ENCODE results near the gene EDEM2.
"Not testable (repeated sequence)": the region's sequence is repeated elsewhere in the genome, so short reads cannot be mapped to it uniquely, and the experiment has no call there.

EDEM2 gene

DNA sequence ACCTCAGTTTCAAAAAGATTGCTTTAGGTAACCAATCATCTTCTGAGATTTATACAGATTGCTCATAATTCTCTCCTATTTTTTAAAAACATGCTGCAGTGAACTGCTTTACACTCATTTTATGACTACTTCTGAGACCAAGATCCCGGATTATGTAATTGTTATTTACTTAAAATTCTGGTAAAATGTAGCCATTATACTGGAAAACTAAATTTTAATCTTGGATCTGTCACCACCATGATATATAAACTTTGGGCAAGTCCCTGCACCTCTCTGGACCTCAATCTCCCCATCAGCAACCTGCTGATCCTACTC is 24.3 kb upstream of the EDEM2 start:
- peak overlapping the region in 1 of 2 donors; percentile 39 for H3K9ac ChIP-seq (ENCODE audit: low read depth in 1 of 2, low read length in 2 of 2)
- no peaks in the 10 kb centered on the region for H3K36me3 ChIP-seq (ENCODE audit: control insufficient read depth in 2 of 2, insufficient read depth in 2 of 2, low read length in 2 of 2)
- H3K4me3 ChIP-seq (ENCODE audit: low read length in 2 of 2): peak overlapping the region; percentile 67 to 74
- peaks cover 12 to 15% of the 10 kb centered on the region in 2 donors for H3K4me1 ChIP-seq (ENCODE audit: control insufficient read depth in 2 of 2, insufficient read depth in 2 of 2, low read length in 2 of 2)
- peak overlapping the region; percentile 30 to 68 for H3K27ac ChIP-seq (ENCODE audit: low read depth in 2 of 2, low read length in 2 of 2)
- no peaks in the 10 kb centered on the region for H3K27me3 ChIP-seq (ENCODE audit: control insufficient read depth in 2 of 2, insufficient read depth in 2 of 2, low read length in 2 of 2)
- H3K9me3 ChIP-seq (ENCODE audit: control insufficient read depth in 2 of 2, low read length in 2 of 2): no peaks in the 10 kb centered on the region

DNA sequence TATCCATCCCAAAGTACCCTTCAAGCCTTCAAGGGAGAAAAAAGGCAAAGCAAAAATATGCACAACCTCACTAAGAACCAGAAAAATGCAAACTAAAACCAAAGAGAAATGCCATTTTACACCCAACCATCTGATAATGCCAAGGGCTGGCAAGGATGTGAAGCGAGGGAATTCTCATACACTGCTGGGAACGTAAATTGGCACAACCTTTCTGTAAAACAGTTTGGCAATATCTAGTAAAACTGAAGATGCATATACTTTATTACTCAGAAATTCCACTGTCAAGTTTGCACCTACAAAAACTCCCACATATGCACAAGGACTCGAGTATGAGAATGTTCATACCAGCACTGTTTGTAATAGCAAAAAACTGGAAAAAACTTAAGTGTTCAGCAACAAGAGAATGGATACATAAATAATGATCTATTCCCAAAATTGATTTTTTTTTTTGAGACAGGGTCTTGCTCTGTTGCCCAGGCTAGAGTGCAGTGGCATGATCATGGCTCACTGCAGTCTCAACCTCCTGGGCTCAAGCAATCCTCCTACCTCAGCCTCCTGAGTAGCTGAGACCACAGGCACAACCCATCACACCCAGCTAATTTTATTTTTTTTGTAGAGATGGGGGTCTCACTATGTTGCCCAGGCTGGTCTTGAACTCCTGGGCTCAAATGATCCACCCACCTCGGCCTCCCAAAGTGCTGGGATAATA is 21.7 kb upstream of the EDEM2 start:
- H3K36me3 ChIP-seq (ENCODE audit: control insufficient read depth in 2 of 2, insufficient read depth in 2 of 2, low read length in 2 of 2); H3K4me3 ChIP-seq (ENCODE audit: low read length in 2 of 2); H3K9me3 ChIP-seq (ENCODE audit: control insufficient read depth in 2 of 2, low read length in 2 of 2); H3K4me1 ChIP-seq (ENCODE audit: control insufficient read depth in 2 of 2, insufficient read depth in 2 of 2, low read length in 2 of 2); H3K27ac ChIP-seq (ENCODE audit: low read depth in 2 of 2, low read length in 2 of 2); H3K27me3 ChIP-seq (ENCODE audit: control insufficient read depth in 2 of 2, insufficient read depth in 2 of 2, low read length in 2 of 2); H3K9ac ChIP-seq (ENCODE audit: low read depth in 1 of 2, low read length in 2 of 2): not testable (repeated sequence)

DNA sequence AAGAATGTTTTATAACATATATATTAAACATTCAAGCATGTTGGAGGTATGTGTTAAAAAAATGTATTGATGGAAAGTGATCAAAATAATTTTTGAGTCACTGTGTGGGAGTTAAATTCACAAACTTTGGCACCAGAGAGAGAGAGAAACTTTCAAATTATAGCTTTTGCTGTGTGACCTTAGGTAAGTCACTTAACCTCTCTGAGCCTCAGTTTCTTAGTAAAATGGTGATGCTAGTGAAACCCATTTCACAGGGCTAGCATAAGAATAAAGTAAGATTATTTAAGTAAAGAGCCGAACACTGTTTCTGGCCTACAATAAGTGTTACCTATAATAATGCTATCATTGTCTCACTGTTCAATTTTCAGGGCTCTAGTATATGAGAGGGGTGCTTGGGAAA is 20.7 kb upstream of the EDEM2 start:
- no peak overlapping the region for H3K4me3 ChIP-seq (ENCODE audit: low read length in 2 of 2)
- no peaks in the 10 kb centered on the region for H3K9me3 ChIP-seq (ENCODE audit: control insufficient read depth in 2 of 2, low read length in 2 of 2)
- H3K4me1 ChIP-seq (ENCODE audit: control insufficient read depth in 2 of 2, insufficient read depth in 2 of 2, low read length in 2 of 2): peaks cover 4 to 8% of the 10 kb centered on the region in 2 donors
- H3K36me3 ChIP-seq (ENCODE audit: control insufficient read depth in 2 of 2, insufficient read depth in 2 of 2, low read length in 2 of 2): no peaks in the 10 kb centered on the region
- H3K27me3 ChIP-seq (ENCODE audit: control insufficient read depth in 2 of 2, insufficient read depth in 2 of 2, low read length in 2 of 2): no peaks in the 10 kb centered on the region
- H3K9ac ChIP-seq (ENCODE audit: low read depth in 1 of 2, low read length in 2 of 2): no peak overlapping the region
- H3K27ac ChIP-seq (ENCODE audit: low read depth in 2 of 2, low read length in 2 of 2): no peak overlapping the region

DNA sequence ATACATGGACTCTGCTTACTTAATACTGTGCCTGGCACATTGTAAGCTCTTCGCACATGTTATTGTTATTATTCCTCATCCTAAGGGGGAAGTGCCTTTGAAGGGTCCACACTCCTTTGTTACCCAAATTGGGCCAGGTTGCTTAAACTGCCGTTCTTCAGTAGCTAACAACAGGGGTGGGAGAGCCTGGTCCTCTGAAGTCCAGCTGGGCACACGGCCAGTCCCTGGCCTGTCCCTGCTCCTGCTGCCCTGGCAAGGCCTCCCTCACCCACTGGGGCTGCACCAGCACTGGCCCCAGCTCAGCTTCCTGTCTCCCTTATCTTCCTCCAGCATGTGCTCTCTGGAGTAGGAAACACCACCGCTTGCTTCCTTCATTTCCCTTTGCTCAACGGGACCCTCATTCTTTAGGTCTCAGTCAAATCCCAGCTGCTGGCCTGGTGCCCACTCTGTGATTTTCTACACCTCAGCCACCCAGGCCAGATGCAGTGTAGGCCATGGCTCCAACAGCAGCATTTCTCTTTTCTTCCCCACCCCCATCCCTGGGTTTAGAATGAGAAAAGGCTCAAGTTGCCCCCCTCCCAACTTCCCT is 19.2 kb upstream of the EDEM2 start:
- no peaks in the 10 kb centered on the region for H3K36me3 ChIP-seq (ENCODE audit: control insufficient read depth in 2 of 2, insufficient read depth in 2 of 2, low read length in 2 of 2)
- no peak overlapping the region for H3K9ac ChIP-seq (ENCODE audit: low read depth in 1 of 2, low read length in 2 of 2)
- no peak overlapping the region for H3K4me3 ChIP-seq (ENCODE audit: low read length in 2 of 2)
- no peak overlapping the region for H3K27ac ChIP-seq (ENCODE audit: low read depth in 2 of 2, low read length in 2 of 2)
- H3K4me1 ChIP-seq (ENCODE audit: control insufficient read depth in 2 of 2, insufficient read depth in 2 of 2, low read length in 2 of 2): no peaks in the 10 kb centered on the region
- H3K27me3 ChIP-seq (ENCODE audit: control insufficient read depth in 2 of 2, insufficient read depth in 2 of 2, low read length in 2 of 2): no peaks in the 10 kb centered on the region
- H3K9me3 ChIP-seq (ENCODE audit: control insufficient read depth in 2 of 2, low read length in 2 of 2): no peaks in the 10 kb centered on the region

DNA sequence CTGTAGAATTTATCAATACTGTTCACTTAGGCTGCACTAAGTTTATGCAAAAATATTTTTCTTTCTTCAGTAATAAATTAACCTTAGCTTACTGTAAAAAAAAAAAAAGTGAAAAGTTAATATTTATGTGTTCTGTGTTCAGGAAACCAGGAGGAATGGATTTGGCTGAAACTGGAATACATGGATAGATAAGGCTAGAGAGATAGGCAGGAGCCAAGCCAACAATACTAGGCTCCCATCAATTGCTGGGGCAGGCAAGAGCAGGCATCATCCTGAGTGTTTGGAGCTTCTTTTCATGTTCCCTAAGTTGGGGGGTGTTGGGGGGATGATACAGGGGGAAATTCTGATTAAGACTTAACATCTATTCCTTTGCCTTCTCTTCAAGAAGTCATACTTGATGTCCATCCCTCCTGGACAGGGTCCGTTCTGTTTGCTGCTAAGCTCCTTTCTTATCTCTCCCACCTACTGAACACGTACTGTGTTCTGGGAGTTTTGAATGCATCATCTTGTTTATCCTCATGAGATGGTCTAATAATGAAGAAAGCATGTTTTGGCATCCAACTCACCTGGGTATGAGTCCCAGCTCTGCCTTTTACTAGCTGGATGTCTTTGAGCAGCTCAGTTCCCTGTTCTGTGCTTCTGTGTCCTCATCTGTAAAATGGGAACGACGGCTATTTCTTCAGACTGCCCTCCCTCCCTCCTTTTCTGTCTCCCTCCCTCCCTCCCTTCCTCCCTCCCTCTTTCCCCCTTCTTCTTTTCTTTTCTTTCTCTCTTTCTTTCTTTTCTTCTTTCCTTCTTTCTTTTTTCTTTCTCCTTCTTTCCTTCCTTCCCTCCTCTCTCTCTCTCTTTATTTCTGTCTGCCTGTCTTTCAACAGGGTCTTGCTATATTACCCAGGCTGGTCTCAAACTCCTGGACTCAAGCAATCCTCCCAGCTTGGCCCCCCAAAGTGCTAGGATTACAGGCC is 18.4 kb upstream of the EDEM2 start:
- no peak overlapping the region for H3K27ac ChIP-seq (ENCODE audit: low read depth in 2 of 2, low read length in 2 of 2)
- H3K9me3 ChIP-seq (ENCODE audit: control insufficient read depth in 2 of 2, low read length in 2 of 2): no peaks in the 10 kb centered on the region
- H3K9ac ChIP-seq (ENCODE audit: low read depth in 1 of 2, low read length in 2 of 2): no peak overlapping the region
- no peak overlapping the region for H3K4me3 ChIP-seq (ENCODE audit: low read length in 2 of 2)
- no peaks in the 10 kb centered on the region for H3K36me3 ChIP-seq (ENCODE audit: control insufficient read depth in 2 of 2, insufficient read depth in 2 of 2, low read length in 2 of 2)
- H3K27me3 ChIP-seq (ENCODE audit: control insufficient read depth in 2 of 2, insufficient read depth in 2 of 2, low read length in 2 of 2): no peaks in the 10 kb centered on the region
- no peaks in the 10 kb centered on the region for H3K4me1 ChIP-seq (ENCODE audit: control insufficient read depth in 2 of 2, insufficient read depth in 2 of 2, low read length in 2 of 2)

DNA sequence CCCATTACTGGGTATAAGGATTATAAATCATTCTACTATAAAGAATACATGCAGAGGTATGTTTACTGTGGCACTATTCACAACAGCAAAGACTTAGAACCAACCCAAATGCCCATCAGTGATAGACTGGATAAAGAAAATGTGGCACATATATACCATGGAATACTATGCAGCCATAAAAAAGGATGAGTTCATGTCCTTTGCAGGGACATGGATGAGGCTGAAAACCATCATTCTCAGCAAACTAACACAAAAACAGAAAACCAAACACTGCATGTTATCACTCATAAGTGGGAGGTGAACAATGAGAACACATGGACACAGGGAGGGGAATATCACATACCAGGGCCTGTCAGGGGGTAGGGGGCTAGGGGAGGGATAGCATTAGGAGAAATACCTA is 17.4 kb upstream of the EDEM2 start:
- H3K9ac ChIP-seq (ENCODE audit: low read depth in 1 of 2, low read length in 2 of 2); H3K4me1 ChIP-seq (ENCODE audit: control insufficient read depth in 2 of 2, insufficient read depth in 2 of 2, low read length in 2 of 2); H3K27ac ChIP-seq (ENCODE audit: low read depth in 2 of 2, low read length in 2 of 2); H3K27me3 ChIP-seq (ENCODE audit: control insufficient read depth in 2 of 2, insufficient read depth in 2 of 2, low read length in 2 of 2); H3K9me3 ChIP-seq (ENCODE audit: control insufficient read depth in 2 of 2, low read length in 2 of 2); H3K36me3 ChIP-seq (ENCODE audit: control insufficient read depth in 2 of 2, insufficient read depth in 2 of 2, low read length in 2 of 2); H3K4me3 ChIP-seq (ENCODE audit: low read length in 2 of 2): not testable (repeated sequence)

DNA sequence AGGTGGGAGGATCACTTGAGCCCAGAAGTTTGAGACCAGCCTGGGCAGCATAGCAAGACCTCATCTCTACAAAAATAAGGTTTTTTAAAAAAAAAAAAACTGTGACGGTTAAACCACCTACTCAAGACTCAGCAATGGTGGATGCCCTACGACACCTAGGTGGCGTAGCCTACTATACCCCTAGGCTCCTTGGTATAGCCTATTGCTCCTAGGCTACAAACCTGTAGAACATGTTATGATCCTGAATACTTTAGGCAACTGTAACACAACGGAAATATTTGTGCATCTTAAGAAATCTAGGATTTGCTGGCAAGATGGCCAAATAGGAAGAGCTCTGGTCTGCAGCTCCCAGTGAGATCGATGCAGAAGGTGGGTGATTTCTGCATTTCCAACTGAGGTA is 13.2 kb upstream of the EDEM2 start:
- not testable (repeated sequence) for H3K27me3 ChIP-seq (ENCODE audit: control insufficient read depth in 2 of 2, insufficient read depth in 2 of 2, low read length in 2 of 2); H3K36me3 ChIP-seq (ENCODE audit: control insufficient read depth in 2 of 2, insufficient read depth in 2 of 2, low read length in 2 of 2); H3K4me1 ChIP-seq (ENCODE audit: control insufficient read depth in 2 of 2, insufficient read depth in 2 of 2, low read length in 2 of 2); H3K27ac ChIP-seq (ENCODE audit: low read depth in 2 of 2, low read length in 2 of 2); H3K4me3 ChIP-seq (ENCODE audit: low read length in 2 of 2); H3K9ac ChIP-seq (ENCODE audit: low read depth in 1 of 2, low read length in 2 of 2); H3K9me3 ChIP-seq (ENCODE audit: control insufficient read depth in 2 of 2, low read length in 2 of 2)

DNA sequence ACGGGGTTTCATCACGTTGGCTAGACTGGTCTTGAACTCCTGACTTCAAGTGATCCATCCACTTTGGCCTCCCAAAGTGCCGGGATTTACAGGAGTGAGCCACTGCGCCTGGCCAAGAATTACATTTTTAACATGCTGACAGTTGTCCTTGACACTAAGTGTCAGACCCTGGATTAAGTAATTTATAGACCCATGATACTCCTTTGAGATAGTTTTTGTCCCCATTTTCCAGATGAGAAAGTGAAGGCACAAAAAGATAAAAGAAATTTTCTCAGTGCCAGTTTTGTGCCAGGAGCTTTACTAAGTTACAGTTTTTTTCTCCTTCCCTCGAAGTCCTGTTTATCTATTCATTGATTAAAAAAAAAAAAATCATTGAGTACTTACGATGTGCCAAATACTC is 9.8 kb upstream of the EDEM2 start:
- no peak overlapping the region for H3K9ac ChIP-seq (ENCODE audit: low read depth in 1 of 2, low read length in 2 of 2)
- no peaks in the 10 kb centered on the region for H3K36me3 ChIP-seq (ENCODE audit: control insufficient read depth in 2 of 2, insufficient read depth in 2 of 2, low read length in 2 of 2)

DNA sequence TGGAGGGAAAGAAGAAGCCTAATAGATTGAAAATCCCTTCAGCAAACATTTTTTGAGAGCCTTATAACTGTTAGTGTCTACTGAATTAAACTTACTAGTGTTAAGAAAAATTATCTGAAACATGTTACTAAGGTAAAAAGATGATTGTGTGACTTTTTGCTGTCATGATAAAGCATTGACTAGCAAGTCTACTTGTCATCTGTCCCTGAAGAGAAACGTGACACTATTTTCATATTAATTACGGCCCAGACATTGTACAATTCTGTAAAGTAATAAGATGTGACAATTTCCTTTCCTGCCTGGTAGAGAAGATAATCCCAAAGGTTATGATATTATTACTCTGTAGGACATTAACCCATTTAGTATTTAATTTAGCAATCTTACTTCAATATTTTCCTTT is 8.8 kb upstream of the EDEM2 start:
- Histone ChIP-seq H3K4me1 (ENCODE audit: control insufficient read depth in 2 of 2, insufficient read depth in 2 of 2, low read length in 2 of 2) (no peaks in the 10 kb centered on the region), H3K36me3 (ENCODE audit: control insufficient read depth in 2 of 2, insufficient read depth in 2 of 2, low read length in 2 of 2) (no peaks in the 10 kb centered on the region), H3K27me3 (ENCODE audit: control insufficient read depth in 2 of 2, insufficient read depth in 2 of 2, low read length in 2 of 2) (no peaks in the 10 kb centered on the region), H3K27ac (ENCODE audit: low read depth in 2 of 2, low read length in 2 of 2) (no peak overlapping the region), H3K4me3 (ENCODE audit: low read length in 2 of 2) (no peak overlapping the region), H3K9ac (ENCODE audit: low read depth in 1 of 2, low read length in 2 of 2) (no peak overlapping the region), H3K9me3 (ENCODE audit: control insufficient read depth in 2 of 2, low read length in 2 of 2) (no peaks in the 10 kb centered on the region)

More for the DNA sequence above, 9.8 kb upstream of the EDEM2 start:
- H3K27ac ChIP-seq (ENCODE audit: low read depth in 2 of 2, low read length in 2 of 2): no peak overlapping the region
- no peak overlapping the region for H3K4me3 ChIP-seq (ENCODE audit: low read length in 2 of 2)
- no peaks in the 10 kb centered on the region for H3K27me3 ChIP-seq (ENCODE audit: control insufficient read depth in 2 of 2, insufficient read depth in 2 of 2, low read length in 2 of 2)
- H3K9me3 ChIP-seq (ENCODE audit: control insufficient read depth in 2 of 2, low read length in 2 of 2): no peaks in the 10 kb centered on the region
- H3K4me1 ChIP-seq (ENCODE audit: control insufficient read depth in 2 of 2, insufficient read depth in 2 of 2, low read length in 2 of 2): no peaks in the 10 kb centered on the region

DNA sequence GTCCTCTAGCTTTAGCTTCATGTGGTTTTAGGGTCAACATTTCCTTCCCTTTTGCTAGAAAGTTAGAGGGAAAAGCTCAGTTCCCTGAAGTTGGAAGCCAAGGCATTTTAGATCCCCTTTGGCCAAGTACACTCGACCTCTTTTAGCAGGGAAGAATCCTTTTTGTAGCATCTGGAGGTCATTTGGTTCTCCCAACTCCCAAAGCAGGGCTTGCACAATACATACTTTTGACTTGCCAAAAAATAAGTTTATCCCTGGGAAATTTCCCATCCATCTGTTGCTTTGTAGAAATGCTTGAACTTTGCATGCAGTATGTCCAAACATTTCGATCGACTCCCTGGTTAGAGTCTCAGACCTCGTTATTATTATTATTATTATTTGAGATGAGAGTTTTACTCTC is 4.6 kb upstream of the EDEM2 start:
- Histone ChIP-seq H3K9ac (ENCODE audit: low read depth in 1 of 2, low read length in 2 of 2) (no peak overlapping the region), H3K9me3 (ENCODE audit: control insufficient read depth in 2 of 2, low read length in 2 of 2) (no peaks in the 10 kb centered on the region), H3K27me3 (ENCODE audit: control insufficient read depth in 2 of 2, insufficient read depth in 2 of 2, low read length in 2 of 2) (no peaks in the 10 kb centered on the region), H3K4me3 (ENCODE audit: low read length in 2 of 2) (no peak overlapping the region), H3K27ac (ENCODE audit: low read depth in 2 of 2, low read length in 2 of 2) (no peak overlapping the region), H3K4me1 (ENCODE audit: control insufficient read depth in 2 of 2, insufficient read depth in 2 of 2, low read length in 2 of 2) (peaks cover 5 to 6% of the 10 kb centered on the region in 2 donors), H3K36me3 (ENCODE audit: control insufficient read depth in 2 of 2, insufficient read depth in 2 of 2, low read length in 2 of 2) (no peaks in the 10 kb centered on the region)
